ENCODE results near the gene PXK.
"Not testable (repeated sequence)": the region's sequence is repeated elsewhere in the genome, so short reads cannot be mapped to it uniquely, and the experiment has no call there.

The PXK gene

GRCh38 chr3:58332575-58333188 lies at the start of gene PXK:
TSS of gene PXK (plus strand) at chr3:58332892. CDS start at chr3:58332989, 97 bp downstream.
- DNase-seq = peak; percentile 82

GRCh38 chr3:58285334-58285733 lies 47.4 kb upstream of the PXK start:
- DNase-seq = no peak

GRCh38 chr3:58287354-58287753 lies 45.3 kb upstream of the PXK start:
- DNase-seq = no peak

GRCh38 chr3:58288011-58288728 lies 44.5 kb upstream of the PXK start:
- DNase-seq = no peak

GRCh38 chr3:58288964-58289613 lies 43.6 kb upstream of the PXK start:
- DNase-seq = not testable (repeated sequence)

GRCh38 chr3:58290446-58290845 lies 42.2 kb upstream of the PXK start:
- DNase-seq = not testable (repeated sequence)

GRCh38 chr3:58291671-58292338 lies 40.9 kb upstream of the PXK start:
- DNase-seq = no peak

- no peak for DNase-seq
Observed at GRCh38 chr3:58292866-58293265, 39.8 kb upstream of the PXK start.

- DNase-seq = no peak
Observed at GRCh38 chr3:58293516-58293915, 39.2 kb upstream of the PXK start.

GRCh38 chr3:58296269-58296668 lies 36.4 kb upstream of the PXK start:
- DNase-seq = no peak

- DNase-seq = no peak
Observed at GRCh38 chr3:58296843-58297242, 35.8 kb upstream of the PXK start.

GRCh38 chr3:58298190-58298589 lies 34.5 kb upstream of the PXK start:
- DNase-seq = no peak

GRCh38 chr3:58299075-58299474 lies 33.6 kb upstream of the PXK start:
- DNase-seq = no peak

- DNase-seq = peak; percentile 13
Observed at GRCh38 chr3:58299839-58300516, 32.7 kb upstream of the PXK start.

- DNase-seq = peak; percentile 98
Observed at GRCh38 chr3:58305882-58306711, 26.6 kb upstream of the PXK start, which contains the start of the genes HTD2 and RPP14. TSS of gene HTD2 (plus strand) at chr3:58306520. CDS start at chr3:58317614, 11,094 bp downstream. TSS of gene RPP14 (plus strand) at chr3:58306245. CDS start at chr3:58310330, 4,085 bp downstream.

- DNase-seq = peak; percentile 73
Observed at GRCh38 chr3:58307639-58308215, 25.0 kb upstream of the PXK start.

GRCh38 chr3:58308728-58309127 lies 24.0 kb upstream of the PXK start:
- DNase-seq = no peak

- DNase-seq = no peak
Observed at GRCh38 chr3:58317811-58318210, 14.9 kb upstream of the PXK start.

- DNase-seq = no peak
Observed at GRCh38 chr3:58321791-58322190, 10.9 kb upstream of the PXK start.

- no peak for DNase-seq
Observed at GRCh38 chr3:58322793-58323192, 9.9 kb upstream of the PXK start.

Measured in CD4-positive, alpha-beta T cell treated with Interleukin-12 subunit alpha and Interleukin-12 subunit beta, for 1 hour (primary cell).